IPS-NIHi11 (cell line): Measurements from ENCODE around the gene TRAF3IP3.

Experiments
- DNase-seq: peaks from one replicate; pipeline ENCODE4 v3.0.0; 2012; ENCODE audit warnings: mixed read lengths, low spot score

TRAF3IP3 gene

DNA sequence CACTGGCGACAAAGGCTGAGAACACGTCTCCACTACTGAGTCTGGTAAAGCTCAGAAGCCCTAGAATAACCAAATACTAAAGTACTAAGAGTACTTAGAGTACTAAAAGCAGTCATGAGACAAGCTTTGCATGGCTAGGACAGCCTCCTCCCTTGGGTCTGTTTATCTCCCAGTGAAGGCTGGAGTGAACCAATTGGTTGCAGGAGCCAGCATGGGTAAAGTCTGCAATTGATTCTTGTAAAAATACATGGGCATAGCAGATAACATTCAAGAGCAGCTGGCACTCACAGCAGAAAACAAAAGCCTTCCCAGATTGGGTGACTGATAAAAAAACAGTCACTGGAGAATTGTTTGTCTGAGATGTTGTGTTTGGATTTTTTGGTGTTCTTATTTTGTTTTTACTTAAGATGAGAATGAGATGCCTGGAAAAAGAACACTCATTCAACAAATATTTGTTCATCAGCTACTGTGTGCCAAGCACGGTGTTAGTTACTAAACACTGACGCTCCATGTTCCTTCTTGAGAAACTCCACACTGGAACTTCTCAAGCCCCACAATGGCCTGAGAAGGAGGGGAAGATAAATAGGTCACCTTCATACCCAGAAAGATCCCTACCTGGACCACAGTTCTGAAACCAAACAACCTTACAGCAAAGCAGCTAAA lies 46.4 kb downstream of the TRAF3IP3 start:
- no peak for DNase-seq

DNA sequence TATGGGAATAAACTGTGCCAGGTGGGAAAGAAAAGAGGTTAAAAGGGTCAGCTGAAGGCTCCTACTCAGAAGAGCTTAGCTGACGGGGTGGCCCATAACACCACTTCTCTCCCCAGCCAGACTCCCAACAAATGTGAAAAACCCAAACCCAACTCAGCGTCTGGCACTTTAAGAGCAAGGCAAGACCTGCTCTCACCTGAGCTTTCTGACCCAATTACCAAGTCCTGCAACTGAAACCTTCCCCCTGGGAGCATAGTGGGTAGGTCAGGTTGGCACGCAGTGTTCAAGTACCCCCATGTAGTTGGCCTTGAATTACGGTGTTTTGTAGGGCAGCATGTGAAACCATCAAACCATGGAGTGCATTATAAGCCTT lies 46.9 kb downstream of the TRAF3IP3 start:
- no peak for DNase-seq

DNA sequence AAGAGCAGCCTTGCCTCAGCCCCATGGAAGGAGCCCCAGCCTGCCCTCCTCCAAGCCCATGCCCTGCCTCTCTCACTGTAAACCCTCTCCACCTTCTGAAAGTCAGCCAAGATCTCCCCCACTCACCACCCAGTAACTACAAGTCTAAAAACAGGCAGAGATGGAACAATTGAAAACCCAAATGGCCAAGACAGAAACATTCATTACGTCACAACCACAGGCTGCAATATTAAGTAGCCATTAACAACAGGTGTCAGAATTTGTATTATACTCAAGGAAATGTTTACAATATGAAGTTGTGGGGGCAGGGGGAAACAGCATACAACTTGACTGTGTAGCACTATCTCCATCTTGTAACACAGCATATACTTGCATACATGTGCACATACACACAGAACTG lies 47.7 kb downstream of the TRAF3IP3 start:
- DNase-seq = no peak

- peak; percentile 64 for DNase-seq
Observed at GRCh38 chr1:209805341-209805781, 49.5 kb downstream of the TRAF3IP3 start.

- peak; percentile 97 for DNase-seq
Observed at GRCh38 chr1:209805875-209806760, 50.3 kb downstream of the TRAF3IP3 start, which contains the start of gene IRF6. TSS of gene IRF6 (minus strand) at chr1:209806142. CDS start at chr1:209801413, 4,729 bp downstream.

- no peak for DNase-seq
Observed at GRCh38 chr1:209807509-209807908, 51.7 kb downstream of the TRAF3IP3 start.

DNA sequence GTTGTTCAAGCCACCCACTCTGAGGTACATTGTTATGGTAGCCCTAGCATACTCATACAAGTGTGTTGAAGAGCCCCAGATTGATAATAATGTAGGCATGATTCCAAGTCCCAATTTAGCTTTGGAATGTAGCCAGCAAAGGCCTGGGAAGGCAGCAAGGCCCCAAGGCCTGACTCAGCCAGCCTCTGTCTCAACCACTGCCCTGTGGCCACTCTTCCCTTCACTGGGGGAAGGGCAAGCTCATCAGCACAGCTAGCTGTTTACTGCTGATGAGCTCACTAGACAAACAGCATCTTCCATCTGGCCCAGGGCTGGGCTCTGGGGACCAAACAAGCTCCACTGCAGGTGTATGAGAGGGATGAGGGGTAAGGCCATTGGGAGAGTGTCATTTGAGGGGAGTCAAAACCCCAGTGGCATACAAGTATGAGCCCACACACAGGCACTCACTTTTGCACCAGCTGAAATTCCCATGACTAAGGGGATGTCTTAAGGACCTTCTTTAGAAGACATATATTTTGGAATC lies 52.3 kb downstream of the TRAF3IP3 start:
- no peak for DNase-seq

DNA sequence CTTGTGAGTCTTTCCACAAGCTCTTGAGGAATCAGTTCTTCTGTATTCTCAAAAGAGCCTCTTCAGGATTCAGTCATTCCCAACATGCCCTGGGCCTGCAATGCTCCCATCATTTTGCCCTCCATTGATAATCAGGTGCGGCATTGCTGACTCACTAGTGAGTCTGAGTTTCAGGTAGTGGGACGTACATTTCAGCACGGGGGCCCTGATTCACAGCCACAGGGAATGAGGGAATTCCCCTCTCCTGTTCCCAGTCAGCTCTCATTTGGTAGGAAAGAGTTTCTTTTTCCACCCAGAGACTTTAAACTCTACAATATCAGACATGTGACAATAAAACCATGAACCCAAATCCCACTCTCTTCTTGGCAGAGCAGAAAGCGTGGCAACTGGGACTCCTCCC lies 53.8 kb downstream of the TRAF3IP3 start:
- DNase-seq = no peak

DNA sequence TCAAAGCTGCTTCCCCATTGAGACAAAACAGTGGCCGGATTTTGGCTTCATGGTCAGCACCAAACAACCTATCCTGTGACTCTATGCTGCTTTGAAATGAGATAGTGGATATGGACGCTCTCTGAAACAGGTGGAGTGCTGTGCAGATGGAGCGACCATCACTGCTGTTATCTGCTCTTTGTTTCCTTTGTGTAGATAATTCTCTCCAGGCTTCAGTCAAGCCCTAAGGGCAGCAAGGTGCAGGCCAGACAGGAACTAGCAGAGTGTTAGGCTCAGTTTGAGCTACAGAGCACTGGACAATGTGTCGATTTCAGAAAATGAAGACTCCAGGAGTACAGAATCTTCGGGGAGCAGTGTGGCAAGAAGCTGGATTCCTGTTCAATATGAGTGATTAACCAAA lies 54.9 kb downstream of the TRAF3IP3 start:
- DNase-seq = no peak

DNA sequence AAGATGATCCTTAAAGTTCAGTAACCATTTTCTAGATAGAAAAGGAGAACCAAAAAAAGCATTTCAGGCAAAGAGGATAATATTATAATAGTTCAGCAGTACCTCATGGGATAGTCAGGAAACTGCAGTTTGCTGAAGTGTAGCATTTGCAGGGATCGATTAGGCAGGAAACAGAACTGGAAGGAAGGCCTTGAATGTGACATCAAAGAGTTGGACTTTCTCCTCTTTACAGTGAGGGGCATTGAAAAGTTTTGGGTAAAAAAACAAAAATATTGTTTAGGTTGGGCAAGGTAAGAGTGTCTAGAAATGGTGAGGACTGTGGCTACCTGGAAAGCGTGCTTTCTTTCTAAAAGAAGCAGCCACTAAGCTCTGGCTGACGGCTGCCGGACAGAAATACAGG lies 58.0 kb downstream of the TRAF3IP3 start:
- no peak for DNase-seq

DNA sequence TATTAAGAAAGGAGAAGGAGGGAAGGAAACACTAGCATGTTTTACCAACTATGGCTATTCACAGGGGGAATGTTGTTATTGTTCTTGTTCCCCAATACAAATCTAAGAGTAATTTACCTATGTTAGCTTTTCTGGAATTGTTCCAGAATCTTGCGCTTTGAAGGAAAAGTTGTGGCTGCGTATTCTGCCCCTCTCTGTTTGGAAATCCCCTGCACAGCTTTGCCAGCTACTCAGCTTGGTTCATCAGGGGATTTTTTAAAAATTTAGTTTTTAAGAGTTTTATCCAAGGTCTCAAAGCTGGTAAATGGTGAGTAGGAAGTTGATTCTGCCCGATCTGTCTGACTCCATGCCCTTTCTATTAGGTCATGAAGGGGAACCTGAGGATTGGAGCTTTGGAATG lies 59.6 kb downstream of the TRAF3IP3 start:
- DNase-seq = no peak

GRCh38 chr1:209815931-209816341 lies 60.1 kb downstream of the TRAF3IP3 start:
- no peak for DNase-seq

- no peak for DNase-seq
Observed at GRCh38 chr1:209816923-209817322, 61.1 kb downstream of the TRAF3IP3 start.

DNA sequence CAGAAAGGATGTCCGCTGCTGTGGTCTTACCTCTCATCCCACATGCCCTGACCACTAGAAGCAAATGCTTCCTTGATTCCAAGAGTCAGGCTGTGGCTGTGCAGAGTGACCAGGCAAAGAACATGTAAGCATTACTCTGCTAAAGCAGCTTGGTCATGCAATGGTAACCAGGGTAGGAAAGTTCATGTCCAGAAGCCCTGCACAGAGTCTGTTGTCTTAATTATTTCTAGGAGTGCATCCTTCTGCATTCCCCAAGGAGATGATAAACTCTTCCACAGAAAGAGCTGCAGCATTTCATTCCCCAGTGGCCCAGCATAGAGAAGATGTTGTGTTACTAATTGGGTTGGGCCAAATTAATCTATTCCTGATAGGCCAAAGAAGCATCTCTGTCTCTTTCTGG lies 61.8 kb downstream of the TRAF3IP3 start:
- DNase-seq = no peak

DNA sequence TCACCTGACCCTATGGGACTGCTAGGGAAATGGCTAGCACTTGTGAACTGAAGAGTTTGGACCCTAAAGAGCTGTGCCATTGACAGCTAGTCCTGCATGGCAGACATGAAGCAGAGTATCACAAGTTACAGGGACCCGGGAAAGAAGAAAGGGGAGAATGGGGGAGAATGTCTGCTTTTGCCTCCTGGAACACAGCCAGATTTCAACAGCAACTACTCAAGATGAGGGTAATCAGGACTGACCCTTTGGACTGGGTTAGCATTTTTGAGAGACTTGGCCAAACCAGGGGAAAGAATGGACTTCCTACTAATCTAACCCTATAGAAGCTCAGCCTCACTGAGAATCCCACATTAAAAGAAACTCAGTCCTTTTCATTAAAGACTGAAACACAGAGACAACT lies 63.2 kb downstream of the TRAF3IP3 start:
- DNase-seq = no peak

DNA sequence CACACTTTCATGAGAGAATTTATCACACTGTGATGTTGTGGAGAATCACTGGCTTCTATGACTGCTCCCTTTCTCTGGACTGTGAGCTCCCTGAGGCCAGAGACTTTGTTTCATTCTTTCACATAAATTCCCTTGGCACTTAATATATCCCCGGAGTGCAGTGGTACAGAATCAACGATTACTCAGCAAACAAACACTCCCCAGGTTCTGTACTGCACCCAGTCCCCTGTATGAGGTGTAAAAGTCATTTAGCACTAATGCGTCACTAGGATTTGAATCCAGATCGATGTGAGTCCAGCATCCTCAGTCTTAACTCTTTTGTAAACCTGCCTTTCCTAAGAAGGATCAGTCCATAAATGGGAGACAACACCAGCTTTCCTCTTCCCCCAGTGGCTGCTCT lies 65.1 kb downstream of the TRAF3IP3 start:
- DNase-seq = no peak

GRCh38 chr1:209822706-209823105 lies 66.9 kb downstream of the TRAF3IP3 start:
- DNase-seq = no peak

GRCh38 chr1:209823143-209824041 lies 67.5 kb downstream of the TRAF3IP3 start:
- DNase-seq = peak; percentile 49

DNA sequence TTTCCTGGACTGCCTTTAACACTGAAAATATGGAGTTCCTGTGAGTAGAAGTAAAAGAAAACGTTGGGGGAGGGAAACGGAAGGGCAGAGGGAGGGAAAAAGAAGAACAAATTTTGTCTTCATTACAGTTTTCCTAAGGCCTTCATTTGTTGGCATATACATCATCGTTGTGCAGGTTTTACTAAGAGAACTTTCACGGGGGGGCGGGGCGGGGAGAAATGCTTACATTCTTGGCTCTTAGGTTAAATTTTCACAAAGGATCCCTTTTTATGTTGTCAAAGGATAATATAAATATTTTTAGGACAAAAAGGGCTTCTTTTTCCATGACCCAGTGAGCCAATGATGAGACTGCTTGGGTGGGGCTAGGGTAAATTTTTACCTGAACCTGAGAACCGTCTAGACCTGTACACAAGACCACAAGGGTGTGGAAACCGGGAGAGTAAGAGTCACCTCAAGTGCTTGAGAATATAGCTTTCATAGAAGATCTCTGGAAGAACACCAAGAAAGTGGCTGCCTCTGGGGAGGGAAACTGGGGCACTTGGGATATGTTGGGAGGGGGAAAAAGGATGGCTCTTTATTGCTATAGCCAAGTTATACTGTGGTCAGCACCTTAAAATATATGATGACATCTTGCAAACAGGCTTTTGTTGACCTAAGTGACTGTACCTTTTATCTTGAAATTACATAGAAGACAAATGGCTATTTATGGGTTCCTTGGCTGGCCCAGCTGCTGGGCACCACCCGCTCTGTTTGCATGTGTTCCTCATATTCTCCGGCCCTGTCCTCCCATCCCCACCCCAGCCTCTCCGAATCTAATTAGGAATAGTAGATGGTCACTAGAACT lies 70.0 kb downstream of the TRAF3IP3 start:
- no peak for DNase-seq

DNA sequence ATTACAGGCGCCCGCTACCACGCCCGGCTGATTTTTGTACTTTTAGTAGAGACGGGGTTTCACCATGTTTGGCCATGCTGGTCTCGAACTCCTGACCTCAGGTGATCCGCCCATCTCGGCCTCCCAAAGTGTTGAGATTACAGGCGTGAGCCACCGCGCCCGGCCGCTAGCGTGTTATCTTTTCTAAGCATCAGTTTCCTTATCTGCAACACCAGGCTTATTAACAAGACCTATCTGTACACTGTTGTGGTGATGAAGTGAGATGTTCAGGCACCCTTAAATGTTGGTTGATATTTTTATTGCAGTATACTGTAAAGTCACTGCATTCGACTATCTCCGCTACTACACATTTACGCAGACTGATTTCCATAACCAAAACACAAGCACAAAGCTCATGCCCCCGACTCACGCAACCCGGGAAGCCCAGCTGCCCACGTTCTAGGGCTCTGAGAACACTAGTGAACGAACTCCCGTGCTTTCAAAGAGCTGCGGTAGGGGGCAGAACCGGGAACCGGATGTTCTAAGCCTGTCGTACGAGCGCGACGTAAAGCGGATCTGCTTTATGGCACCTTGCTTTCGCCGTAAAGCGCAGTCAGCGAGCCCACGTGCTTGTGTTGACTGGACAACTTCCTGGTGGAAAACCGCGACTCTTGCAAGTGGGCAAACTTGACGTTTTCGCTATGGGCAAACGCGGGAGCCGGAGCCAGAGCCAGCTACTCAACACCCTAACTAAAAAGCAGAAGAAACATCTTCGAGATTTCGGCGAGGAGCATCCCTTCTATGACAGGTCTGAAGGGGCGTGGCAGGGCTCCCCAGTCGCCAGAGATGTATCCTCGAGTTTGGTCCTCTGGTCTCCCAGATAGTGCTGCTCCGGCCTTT lies 71.8 kb downstream of the TRAF3IP3 start, which contains the start of gene UTP25:
UTP25 (plus strand) TSS at position 589 of the 879 bp plus-strand sequence; CDS start at position 681, 92 bp downstream.
- peak; percentile 87 for DNase-seq
